HL-60/S4 treated with retinoic acid at 250 ng/mL for 4 days and 3 days (cell line): ENCODE results near the gene GPR141.

Experiments
- in situ Hi-C: fragments of 300-500 bp; cut with MboI; formaldehyde crosslinking; loops from 2 replicates; pipeline ENCODE4 v1.7.0; 2022; ENCODE audit warnings: low sequenced_read_pairs

GPR141 gene, protein sequence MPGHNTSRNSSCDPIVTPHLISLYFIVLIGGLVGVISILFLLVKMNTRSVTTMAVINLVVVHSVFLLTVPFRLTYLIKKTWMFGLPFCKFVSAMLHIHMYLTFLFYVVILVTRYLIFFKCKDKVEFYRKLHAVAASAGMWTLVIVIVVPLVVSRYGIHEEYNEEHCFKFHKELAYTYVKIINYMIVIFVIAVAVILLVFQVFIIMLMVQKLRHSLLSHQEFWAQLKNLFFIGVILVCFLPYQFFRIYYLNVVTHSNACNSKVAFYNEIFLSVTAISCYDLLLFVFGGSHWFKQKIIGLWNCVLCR

GRCh38 chr7:37683246-37684120 is at the start of gene GPR141:
Gene GPR141 (plus strand): TSS chr7:37683766. CDS start chr7:37740394, 56,628 bp downstream.
- in situ Hi-C loops, result no loop called here

DNA sequence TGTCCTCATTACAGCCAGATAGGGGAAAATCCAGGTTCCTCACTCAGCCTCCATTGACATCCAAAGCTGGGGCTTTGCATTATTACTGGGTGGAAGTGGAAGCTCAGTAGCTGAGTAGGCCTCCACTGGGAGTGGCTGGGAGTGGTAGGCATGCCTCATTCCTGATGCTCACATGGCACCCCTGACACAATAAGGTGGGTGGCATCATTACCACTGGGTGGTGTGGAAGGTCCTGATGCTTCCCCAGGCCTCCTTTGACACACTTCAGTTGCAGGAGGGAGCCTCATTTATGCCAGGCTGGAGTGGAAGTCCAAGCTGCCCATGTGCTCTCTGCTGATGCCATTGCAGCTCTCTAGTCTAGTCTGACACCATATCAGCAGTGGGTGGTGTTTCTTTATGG is 48.2 kb upstream of the GPR141 start:
- in situ Hi-C loops, result no loop called here

DNA sequence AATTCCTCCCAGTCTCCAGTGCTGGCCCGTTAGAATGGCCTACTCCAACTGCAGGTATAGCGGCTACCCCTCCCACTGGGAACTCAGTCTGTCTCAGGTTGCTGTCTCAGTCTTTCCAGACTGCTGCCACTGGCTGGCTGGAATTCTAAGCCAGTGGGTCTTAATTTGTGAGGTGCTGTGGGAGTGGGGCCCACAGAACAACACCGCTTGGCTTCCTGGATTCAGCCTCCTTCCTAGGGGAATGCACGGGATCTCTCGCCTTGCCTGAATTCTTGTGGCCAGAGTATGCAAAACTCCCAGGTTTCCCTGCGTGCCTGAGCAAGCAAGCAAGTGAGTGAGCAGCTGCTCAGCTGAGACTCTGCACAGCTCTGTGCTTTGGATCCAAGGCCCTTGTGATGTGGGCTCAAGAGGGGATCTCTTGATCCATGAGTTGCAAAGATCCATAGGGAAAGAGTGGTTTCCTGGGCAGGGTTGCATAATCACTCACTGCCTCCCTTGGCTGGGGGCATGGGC is 41.5 kb upstream of the GPR141 start:
- in situ Hi-C loops, result no loop called here

DNA sequence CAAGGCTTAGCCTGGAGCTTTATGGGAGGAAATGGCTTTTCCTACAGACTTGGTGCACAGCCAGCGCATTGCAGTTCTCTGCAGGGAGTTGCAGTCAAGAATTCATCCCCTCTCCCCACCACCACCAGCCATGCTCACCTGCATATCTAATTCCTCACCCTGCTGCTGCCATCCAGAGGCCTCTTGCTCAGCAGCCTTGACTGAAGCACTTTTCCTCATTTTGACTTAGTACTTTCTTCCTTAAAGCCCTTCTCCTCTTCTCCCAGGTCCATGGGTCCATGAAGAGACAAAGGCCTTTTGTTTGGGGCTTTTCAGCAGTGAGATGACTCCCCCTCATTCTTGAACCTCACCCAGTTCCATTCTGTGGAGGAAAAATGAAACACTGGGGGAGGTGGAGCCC is 39.7 kb upstream of the GPR141 start:
- in situ Hi-C loops, result no loop called here

DNA sequence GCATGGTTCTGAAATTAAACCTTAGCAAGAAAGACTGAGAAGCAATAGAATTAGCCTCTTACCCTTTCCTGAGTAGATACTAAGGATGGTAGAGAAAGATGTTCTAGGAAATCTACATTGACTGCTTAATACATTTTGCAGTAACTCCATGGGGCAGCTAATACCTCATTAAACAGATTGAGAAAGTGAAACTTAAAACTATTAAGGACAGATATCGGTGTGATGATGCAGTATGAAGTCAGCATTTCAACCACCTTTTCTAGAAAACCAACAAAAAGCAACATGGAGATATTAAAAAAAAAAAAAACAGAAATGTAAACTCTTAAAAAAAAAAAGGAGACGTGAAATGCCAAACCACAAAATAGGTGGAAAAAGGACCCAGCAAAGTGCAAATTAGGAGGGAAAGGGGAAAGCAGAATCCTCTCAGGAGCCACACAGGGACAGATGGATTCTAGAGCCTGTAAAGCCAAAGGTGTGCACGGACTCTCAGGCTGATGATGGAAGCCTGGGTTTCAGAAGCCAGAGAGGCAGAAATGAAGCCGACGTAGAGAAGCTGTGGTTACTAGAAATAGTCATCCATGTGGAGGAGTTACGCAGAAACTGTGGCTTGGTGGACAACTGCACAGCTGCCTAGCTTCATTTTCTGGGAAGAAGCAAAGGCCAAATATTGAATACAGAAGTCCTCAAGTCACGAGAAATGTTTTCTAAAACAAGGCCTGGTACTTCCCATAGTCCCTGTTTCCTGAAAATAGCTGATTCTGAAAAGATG is 38.1 kb upstream of the GPR141 start:
- in situ Hi-C loops, result no loop called here

DNA sequence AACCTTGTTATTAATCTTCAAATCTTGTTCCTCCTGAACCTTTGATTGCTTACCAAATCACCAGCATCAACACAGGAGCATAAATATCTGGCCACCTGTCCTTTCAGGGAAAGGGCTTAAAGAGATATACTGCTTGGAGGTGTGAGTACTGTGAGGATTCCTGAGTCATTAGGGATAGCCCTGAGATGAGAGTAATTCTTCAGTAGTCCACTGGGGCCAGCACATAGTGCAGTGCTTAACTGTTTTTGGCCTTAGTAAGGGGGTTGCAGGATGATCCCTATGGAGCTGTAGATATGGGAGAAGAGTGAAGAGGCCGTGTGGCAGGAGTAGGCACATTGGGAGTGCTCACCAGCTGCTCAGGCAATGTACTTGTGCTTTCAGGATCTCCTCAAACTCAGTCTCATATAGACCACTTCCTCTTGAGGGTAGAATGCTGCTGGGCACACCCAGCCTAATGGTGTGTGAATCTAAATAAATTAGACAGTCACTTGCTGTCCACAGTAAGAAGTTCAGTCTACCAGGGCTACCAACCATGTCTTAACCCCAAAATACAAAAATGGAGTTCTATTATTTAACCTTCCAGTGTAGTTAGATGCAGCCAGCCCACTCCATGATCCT is 26.5 kb upstream of the GPR141 start:
- in situ Hi-C loops, result no loop called here

DNA sequence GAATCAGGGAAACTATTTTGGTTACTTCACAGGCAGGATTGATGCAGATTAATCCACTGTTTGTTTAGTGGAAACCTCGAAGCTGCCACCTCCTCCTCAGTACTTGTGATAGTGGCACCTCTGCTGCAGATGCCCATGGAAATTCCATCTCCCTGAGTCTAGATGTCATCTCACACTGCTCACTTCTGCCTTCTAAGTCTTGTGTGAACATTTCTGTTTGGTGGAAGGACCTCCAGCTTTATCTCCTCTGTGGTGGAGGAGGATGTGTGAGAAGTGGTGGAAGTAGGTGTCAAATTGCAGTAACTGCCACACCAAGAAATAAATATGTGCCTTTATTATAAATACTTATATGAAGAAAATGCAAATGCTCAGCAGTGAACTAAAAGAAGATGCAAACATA is 25.8 kb upstream of the GPR141 start:
- in situ Hi-C loops, result no loop called here

- in situ Hi-C loops, result no loop called here
These were observed 23.5 kb upstream of the GPR141 start for GRCh38 chr7:37659971-37660565.

DNA sequence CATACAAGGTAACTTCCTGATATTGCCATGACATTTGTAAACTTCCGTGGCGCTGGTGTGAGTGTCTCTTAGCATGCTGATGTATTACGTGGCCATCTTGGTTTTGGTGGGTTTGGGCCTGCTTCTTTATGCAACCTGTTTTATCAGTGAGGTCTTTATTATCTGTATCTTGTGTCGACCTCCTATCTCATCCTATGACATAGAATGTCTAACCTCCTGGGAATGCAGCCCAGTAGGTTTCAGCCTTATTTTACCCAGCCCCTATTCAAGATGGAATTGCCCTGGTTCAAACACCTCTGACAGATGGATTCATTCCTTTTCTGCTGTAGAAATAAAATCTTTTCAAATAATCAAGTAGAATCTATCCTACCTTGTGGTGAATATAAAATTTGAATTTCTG is 23.0 kb upstream of the GPR141 start:
- in situ Hi-C loops, result no loop called here

GRCh38 chr7:37663693-37664092 is 19.9 kb upstream of the GPR141 start:
- in situ Hi-C loops, result no loop called here

DNA sequence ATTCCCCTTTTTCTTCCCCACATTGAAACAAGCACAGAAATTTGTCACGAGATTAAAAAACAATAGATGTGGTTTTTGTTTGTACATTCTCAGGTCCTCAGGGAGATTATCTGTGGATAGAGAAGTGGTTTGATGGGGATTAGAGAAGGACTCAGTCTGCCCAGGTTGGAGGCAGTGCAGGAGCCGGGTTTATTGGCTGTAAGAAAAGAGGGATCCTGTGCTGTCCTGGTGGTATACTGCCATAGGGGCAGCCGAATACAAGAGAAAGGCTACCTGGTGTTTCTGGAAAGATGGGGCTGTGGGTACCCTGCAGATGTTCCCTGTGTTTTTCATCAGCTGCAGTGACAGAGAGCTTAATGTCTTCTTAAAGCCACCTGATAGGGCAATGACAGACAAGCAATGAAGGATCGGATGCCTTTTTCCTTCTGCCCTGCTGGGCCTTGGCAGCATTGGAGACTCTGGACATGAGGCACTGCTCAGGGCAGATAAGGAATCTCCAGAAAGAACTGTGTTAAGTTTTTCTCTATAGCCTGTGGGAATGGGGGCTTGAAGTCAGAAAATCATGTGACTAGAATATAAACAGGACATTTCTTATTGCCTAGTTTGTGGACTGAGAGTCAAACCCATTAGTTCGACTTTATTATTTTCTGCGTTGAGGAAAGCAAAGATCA is 18.1 kb upstream of the GPR141 start:
- in situ Hi-C loops, result no loop called here

DNA sequence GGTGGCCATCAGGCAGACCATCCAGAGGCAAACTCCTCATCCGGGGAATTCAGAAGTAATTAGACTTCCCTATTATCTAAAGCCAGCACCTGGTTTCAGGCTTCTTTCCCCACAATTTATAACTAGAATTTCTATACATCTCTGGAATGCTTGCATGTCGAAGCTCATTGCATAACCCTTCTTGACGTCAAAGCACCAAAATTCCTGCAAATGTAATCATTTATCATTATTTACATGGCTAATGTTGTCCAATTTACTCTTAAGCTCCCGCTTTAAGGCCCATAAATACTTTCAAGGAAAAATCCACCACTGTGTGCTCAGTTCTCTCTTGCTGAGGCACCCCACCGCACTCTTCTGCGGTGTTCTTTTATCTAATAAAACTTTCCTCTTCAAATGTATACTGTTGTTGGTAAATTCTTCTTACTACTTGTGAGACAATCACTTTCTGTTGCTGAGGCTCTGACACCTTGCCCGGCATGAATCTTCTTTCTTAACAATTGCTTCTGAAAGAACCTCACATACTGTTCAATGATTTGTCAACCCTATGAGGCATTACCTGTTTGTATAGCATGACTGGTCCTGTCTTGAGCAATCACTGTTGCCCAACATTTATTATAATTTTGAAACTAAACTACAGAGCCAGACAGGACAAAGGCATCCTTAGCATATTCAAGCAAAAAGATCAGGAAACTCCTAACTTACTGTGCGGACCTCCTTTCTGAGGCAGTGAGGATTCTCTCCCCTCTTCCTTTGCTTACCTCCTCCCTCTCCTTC is 17.4 kb upstream of the GPR141 start:
- in situ Hi-C loops, result no loop called here

GRCh38 chr7:37669818-37670217 is 13.7 kb upstream of the GPR141 start:
- in situ Hi-C loops, result no loop called here

DNA sequence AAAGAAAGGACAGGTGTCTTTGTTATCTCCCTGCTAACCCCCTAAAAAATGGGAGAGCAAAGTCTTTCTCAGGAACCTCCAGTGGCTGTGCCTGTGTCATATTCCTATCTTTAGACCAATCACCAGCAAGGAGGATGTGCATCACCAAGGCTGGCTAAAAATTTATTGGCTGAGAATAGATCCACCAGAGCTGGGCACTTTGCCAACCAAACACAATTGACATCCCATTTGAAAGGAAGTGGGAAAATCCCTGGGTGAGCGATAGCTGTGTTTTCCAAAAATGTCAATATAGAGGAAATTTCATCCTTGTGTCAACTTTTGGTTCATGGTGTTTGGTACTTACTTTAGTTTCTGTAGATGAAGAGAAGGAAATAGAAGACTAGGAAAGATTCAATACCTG is 13.1 kb upstream of the GPR141 start:
- in situ Hi-C loops, result no loop called here

GRCh38 chr7:37671876-37672275 is 11.7 kb upstream of the GPR141 start:
- in situ Hi-C loops, result no loop called here

- in situ Hi-C loops, result no loop called here
These were observed 10.6 kb upstream of the GPR141 start for GRCh38 chr7:37672926-37673325.

DNA sequence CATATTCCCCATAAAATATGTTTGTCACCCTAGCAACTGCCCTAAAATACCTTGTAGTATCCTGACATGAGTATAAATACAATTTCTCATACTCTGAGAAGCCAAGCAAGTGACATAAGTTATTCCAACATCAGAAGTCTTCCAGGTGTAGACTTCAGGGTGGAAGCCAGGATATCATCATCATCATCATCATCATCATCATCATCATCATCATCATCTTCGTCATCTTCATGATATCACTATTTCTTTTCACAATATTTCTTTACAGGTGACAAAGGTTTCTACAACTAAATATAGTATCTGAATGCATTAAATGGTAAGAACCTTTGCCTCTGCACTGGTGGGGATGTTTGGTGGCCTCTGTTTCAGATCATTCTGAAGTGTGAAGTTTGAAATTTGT is 10.0 kb upstream of the GPR141 start:
- in situ Hi-C loops, result no loop called here

DNA sequence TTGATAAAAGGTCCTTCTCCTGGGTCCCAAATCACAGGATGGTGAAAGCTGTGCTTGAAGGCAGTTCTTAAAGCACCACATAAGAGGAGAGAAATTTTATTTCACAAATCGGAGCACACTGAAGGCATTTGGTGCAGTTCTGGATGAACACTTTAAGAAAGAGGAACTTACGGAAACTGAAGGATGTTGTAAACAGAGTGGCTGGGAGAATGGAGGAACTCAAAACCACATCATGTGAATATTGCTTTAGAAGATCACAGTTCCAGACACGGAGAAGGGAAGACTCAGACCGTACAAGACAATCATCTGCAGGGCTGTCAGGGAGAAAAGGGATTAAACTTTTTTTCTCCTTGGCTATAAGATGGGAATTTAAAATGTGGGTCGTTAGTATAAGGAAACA is 9.0 kb upstream of the GPR141 start:
- in situ Hi-C loops, result no loop called here

- in situ Hi-C loops, result no loop called here
These were observed 7.8 kb upstream of the GPR141 start for GRCh38 chr7:37675749-37676148.
